Measurements from ENCODE around the gene NT5DC2.

NT5DC2 gene

DNA sequence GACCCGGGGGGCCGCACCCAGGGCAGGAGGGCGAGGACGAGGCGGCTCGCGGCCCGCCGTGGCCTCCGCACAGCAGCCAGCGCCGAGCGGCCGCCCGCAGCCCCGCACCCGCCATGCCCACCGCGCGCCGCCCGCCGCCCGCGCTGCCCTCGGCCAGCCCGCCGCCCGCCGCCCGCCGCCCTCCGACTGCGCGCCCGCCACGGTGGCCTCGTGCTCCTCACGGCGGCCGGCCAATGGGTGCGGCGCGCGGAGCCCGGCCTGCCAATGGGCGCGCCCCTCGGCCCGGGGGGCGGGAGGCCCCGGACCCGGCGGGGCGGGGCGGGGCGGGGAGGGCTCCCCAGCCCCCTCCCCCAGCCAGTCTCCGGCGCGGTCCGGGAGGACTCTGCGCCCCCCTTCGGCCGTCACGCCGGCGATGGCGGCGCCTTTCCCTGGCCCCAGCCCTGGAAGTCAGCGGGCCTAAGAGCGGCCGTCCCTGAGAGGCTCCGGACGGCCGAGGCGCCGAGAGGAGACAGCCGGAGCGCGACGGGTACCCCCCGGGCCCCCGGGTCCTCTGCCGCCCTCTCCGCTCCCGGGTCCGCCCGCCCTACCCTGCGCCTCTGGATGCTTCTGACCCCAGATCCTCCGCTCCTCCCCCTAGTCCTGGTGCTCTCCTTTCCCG is at the start of gene NT5DC2:
Gene NT5DC2 (minus strand): TSS at position 235 of the 658 bp plus-strand sequence. CDS start 120 bp downstream, at position 115.
- TF ChIP-seq, protein P1, sequence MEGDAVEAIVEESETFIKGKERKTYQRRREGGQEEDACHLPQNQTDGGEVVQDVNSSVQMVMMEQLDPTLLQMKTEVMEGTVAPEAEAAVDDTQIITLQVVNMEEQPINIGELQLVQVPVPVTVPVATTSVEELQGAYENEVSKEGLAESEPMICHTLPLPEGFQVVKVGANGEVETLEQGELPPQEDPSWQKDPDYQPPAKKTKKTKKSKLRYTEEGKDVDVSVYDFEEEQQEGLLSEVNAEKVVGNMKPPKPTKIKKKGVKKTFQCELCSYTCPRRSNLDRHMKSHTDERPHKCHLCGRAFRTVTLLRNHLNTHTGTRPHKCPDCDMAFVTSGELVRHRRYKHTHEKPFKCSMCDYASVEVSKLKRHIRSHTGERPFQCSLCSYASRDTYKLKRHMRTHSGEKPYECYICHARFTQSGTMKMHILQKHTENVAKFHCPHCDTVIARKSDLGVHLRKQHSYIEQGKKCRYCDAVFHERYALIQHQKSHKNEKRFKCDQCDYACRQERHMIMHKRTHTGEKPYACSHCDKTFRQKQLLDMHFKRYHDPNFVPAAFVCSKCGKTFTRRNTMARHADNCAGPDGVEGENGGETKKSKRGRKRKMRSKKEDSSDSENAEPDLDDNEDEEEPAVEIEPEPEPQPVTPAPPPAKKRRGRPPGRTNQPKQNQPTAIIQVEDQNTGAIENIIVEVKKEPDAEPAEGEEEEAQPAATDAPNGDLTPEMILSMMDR (conservative IDR thresholded peaks at IDR 0.05; ENCODE audit: low read depth) = no peak
- DNase-seq (ENCODE audit: low spot score) = peak; percentile 63
- POLR2A ChIA-PET (ENCODE audit: low non-redundant PET) = no interaction called here
- peak within 1 kb of the TSS; percentile 90 for H3K27ac ChIP-seq
- CTCF ChIA-PET = no interaction called here

DNA sequence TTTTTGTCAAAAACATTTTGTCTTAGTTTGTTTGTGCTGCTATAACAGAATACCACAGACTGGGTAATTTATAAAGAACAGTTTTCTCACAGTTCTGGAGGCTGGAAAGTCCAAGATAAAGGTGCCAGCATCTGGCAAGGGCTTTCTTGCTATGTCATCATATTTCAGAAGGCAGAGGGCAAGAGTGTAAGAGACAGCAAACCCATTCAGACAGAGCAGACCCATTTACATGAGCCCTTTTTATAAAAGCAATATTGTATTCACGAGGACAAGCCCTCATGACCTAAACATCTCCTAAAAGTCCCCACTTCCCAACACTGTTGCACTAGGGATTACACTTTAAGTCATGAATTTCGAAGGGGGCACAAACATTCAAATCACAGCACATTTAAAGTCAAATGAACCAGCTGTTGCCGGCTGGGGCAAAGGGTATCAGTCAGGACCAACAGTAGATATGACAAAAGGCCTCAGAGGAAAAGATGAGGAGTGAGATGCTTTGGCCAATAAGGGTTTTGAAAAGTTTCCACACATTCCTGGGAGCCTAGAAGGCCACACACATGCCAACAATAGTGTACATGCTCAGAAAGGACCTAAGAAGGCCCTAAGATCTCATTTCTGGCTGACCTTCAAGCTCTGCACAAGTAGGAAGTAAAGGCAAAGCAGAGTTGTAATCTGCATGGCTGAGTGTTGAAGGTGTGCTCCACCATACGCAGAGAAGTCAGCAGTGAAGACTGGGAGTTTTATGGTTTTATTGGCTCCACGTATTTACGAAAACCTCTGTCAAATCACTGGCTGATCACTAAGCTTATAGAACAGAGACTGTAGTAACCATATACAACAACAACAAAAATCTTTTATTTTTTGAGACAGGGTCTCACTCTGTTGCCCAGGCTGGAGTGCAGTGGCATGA is 40.7 kb upstream of the NT5DC2 start:
- TF ChIP-seq, protein P1 (conservative IDR thresholded peaks at IDR 0.05; ENCODE audit: low read depth) = no peak
- CTCF ChIA-PET = interaction anchor here (0.5 to 0.7 kb wide), 2 partner anchors 35 to 37 kb away, joined by 4 to 5 read pairs; no protein-coding TSS in a partner anchor
- POLR2A ChIA-PET (ENCODE audit: low non-redundant PET) = no interaction called here
- no peak for DNase-seq (ENCODE audit: low spot score)
- no peak overlapping the region for H3K27ac ChIP-seq

DNA sequence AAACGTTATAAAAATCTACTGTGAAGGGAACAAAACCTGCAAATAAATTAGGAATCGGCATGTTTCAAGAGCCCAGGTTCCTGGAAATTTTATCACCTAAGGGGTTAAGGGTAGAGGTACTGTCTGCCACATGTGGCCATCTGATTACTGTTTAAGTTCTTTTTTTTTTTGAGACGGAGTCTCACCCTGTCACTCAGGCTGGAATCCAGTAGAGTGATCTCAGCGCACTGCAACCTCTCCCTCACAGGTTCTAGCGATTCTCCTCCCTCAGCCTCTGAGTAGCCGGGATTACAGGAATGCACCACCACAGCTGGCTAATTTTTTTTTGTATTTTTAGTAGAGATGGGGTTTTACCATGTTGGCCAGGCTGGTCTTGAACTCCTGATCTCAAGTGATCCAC is 38.6 kb upstream of the NT5DC2 start:
- DNase-seq (ENCODE audit: low spot score) = no peak
- ChIA-PET CTCF (no interaction called here), POLR2A (ENCODE audit: low non-redundant PET) (no interaction called here)
- H3K27ac ChIP-seq = no peak overlapping the region
- TF ChIP-seq, protein P1 (conservative IDR thresholded peaks at IDR 0.05; ENCODE audit: low read depth) = no peak

DNA sequence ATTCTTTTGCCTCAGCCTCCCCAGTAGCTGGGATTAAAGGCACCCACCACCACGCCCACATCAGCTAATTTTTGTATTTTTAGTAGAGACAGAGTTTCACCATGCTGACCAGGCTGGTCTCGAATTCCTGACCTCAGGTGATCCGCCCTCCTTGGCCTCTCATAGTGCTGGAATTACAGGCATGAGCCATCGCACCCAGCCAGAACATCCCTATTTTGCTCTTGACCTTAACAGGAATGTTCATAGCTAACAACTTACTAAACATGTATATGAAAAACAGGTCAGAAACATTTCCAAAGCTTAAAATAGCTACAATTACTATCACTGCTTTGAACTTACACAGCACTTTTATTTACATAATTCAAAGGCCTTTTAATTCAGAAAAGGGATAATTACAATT is 36.4 kb upstream of the NT5DC2 start:
- CTCF ChIA-PET = no interaction called here
- TF ChIP-seq, protein P1 (conservative IDR thresholded peaks at IDR 0.05; ENCODE audit: low read depth) = no peak
- H3K27ac ChIP-seq = no peak overlapping the region
- DNase-seq (ENCODE audit: low spot score) = no peak
- POLR2A ChIA-PET (ENCODE audit: low non-redundant PET) = no interaction called here

DNA sequence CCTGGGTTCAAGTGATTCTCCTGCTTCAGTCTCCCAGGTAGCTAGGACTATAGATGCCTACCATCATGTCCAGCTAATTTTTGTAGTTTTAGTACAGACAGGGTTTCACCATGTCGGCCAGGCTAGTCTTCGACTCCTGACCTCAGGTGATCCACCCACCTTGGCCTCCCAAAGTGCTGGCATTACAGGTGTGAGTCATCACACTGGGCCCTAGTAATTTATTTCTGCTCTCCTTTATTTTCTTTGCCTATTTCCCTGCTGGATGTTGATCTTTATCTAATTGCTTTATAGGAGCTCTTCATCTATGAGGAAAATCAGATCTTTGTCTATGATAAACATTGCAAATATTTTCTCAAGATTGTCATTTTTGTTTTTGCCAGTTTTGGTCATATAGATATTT is 34.4 kb upstream of the NT5DC2 start:
- ChIA-PET CTCF (no interaction called here), POLR2A (ENCODE audit: low non-redundant PET) (interaction anchor here (0.7 kb wide), 1 partner anchor 9 kb away, joined by 4 read pairs; no protein-coding TSS in a partner anchor)
- no peak for DNase-seq (ENCODE audit: low spot score)
- TF ChIP-seq, protein P1 (conservative IDR thresholded peaks at IDR 0.05; ENCODE audit: low read depth) = no peak
- no peak overlapping the region for H3K27ac ChIP-seq

DNA sequence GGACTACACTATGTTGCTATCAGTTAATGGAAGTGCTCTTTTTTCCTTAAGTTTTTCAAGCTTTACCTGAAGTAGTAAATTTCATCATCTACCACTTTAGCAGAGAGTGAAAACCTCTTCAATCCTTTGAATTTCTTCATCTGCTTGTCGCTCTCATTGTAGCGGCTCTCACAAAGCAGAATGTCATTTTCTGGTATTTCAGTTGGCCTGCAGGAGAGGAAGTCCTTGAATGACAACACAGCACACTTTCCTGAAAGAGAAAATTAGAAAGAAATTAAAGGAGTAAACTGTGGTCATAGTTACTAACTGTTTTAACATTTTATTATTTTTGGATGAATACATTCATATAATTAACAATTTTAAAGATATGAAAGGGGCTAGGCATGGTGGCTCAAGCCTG is 30.3 kb upstream of the NT5DC2 start:
- POLR2A ChIA-PET (ENCODE audit: low non-redundant PET) = no interaction called here
- no peak overlapping the region for H3K27ac ChIP-seq
- TF ChIP-seq, protein P1 (conservative IDR thresholded peaks at IDR 0.05; ENCODE audit: low read depth) = no peak

More for the DNA sequence above, 30.3 kb upstream of the NT5DC2 start:
- CTCF ChIA-PET = no interaction called here
- no peak for DNase-seq (ENCODE audit: low spot score)

All from RWPE1 (cell line).